GM18909 (cell line): ENCODE data around the gene MRPL39.

Experiments used
- ATAC-seq: cut with Tn5 transposase; IDR thresholded peaks from one replicate; pipeline ENCODE4 v1.9.1; 2021; ENCODE audit warnings: mild to moderate bottlenecking; ENCODE audit not compliant: unreplicated experiment, poor library complexity

The MRPL39 gene

DNA sequence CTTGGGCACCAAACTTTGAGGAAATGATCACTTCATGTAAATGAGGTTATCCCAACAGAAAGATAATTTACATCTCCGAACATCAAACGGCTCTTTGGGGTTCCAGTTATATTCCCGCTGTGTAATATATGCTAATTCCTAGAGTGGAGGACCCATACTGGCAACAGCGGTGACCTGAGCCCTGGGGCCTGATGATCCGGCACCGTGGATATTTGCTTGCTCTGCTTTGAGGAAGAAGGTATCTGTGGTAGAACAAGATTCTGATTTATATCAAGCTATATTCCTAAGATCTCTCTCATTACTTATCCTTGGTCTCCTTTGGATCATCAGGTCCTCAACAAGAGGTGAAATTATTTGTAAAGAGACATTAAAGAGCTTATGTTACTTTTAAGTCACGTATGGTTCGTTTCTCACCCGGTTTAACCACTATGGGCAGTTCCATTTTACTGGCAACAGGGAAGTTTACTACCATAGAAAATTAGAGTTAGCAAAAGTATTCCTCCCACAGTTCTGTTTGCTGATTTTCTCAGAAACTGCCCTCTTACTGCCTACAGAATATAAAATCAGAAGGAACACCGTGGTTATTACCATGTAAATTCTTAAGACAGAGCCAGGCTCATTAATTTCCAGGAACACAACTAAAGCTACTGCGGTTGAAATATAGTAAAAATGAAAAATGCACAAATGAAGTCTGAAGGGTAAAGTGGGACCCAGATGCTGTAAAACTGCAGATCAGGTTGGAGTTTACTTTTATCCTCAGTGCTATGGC is 56.7 kb downstream of the MRPL39 start:
- ATAC-seq, result no peak

DNA sequence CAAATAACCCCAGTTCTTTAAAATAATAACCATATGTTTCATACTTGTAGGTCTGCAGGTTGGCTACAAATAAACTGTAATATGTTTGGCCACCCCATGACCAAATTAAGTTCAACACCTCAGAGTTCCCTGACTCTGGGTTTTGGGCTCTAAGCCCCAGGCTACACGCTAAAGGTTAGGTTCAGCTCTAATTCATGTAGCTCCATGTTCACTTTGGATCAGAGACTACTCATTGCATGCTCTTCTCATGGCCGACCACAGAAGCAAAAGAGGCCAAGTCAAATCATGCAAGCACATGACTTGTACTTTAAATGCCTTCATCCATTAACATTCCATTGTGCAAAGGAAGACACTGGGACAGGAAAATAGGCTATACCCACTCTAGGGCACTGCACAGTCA is 66.2 kb downstream of the MRPL39 start:
- no peak for ATAC-seq

DNA sequence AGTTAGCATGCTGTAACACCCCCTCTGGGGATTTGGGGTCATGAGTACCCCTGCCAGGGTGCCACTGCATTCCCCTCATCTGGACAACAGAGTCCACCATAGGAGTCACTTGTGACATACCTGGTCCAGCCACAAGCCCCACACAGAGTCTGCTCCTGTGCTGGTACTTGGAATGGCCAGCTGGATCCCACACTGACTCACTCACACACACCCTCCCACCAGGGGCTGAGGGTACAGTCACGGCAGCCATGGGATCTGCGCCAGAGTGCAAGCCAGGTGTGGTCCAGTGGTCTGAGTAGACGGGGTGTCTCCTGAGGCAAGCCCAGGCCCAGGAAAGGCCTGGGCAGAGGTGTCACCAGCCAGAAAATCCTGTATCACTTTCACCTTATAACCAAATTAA is 67.7 kb downstream of the MRPL39 start:
- ATAC-seq, result no peak

DNA sequence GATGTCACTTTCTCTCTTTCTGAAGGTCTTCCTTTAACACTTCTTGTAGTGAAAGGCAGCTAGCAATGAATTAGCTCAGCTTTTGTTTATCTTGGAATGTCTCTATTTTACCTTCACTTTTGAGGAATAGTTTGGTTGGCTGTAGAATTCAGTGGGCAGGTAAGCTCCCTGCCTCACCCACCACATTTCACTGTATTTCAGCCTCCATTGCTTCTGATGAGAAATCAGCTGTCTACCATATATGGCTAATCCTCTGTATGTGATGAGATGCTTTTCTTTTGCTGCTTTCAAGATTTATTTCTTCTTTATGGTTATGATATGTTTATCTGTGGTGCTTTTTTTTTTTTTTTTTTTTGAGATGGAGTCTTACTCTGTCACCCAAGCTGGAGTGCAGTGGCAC is 70.1 kb downstream of the MRPL39 start:
- ATAC-seq, result no peak

DNA sequence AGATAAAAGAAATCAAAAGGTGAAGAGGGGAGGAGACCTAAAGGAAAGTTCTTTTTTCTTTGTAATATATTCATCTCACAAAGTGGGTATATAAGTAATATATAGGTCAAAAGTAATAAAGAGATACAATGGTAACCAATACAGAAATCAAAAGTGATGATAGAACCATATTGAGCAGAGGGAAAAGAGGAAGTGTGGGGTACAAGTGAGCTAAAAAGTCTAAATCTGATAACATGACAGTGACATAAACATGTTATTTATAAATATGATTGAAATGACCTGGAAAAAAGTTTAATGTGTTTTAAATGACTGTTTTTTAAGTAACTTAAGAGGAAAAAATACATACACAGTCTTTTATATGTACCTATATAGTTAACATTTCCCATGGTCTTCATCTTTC is 70.5 kb downstream of the MRPL39 start:
- ATAC-seq, result no peak

DNA sequence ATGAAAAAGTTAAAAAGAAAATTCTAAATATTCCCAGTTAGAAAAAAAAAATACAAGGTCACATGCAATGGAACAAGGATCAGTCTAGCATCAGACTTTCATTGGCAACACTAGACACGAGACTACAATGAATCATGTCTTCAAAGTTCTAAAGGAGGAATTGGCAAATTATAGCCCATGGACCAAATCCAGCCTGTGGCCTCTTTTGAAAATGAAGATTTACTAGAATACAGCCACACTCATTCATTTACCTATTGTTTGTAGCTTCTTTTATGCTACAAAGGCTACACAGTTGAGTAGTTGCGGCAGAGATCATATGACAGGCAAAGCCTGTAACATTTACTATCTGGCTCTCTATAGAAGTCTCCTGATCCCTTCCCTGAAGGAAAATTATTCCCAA is 71.4 kb downstream of the MRPL39 start:
- ATAC-seq, result no peak
